Stimulated activated CD4-positive, alpha-beta T cell treated with anti-CD3 and anti-CD28 coated beads, Interleukin-15, amount 100 ng/mL, for 48 hours (primary cell): ENCODE results near the gene AHR.

Source experiments
- DNase-seq, 2 donors: peaks; one replicate each; pipeline ENCODE4 v3.0.0-alpha.2; 2020; ENCODE audit warnings: low read depth in 2 of 2

The AHR gene

GRCh38 chr7:17304926-17305325, 6.5 kb downstream of the AHR start:
- DNase-seq: no peak

GRCh38 chr7:17305387-17306171, 7.1 kb downstream of the AHR start:
- no peak for DNase-seq

- DNase-seq: no peak
Measured at GRCh38 chr7:17307000-17307399, 8.5 kb downstream of the AHR start.

- no peak for DNase-seq
Measured at GRCh38 chr7:17307558-17307957, 9.1 kb downstream of the AHR start.

GRCh38 chr7:17307969-17308648, 9.7 kb downstream of the AHR start:
- no peak for DNase-seq

- no peak for DNase-seq
Measured at GRCh38 chr7:17311194-17311593, 12.7 kb downstream of the AHR start.

GRCh38 chr7:17311952-17312351, 13.5 kb downstream of the AHR start:
- no peak for DNase-seq

- DNase-seq: no peak
Measured at GRCh38 chr7:17312641-17313040, 14.2 kb downstream of the AHR start.

- no peak for DNase-seq
Measured at GRCh38 chr7:17313194-17313593, 14.7 kb downstream of the AHR start.

- no peak for DNase-seq
Measured at GRCh38 chr7:17315974-17316373, 17.5 kb downstream of the AHR start.

- DNase-seq: no peak
Measured at GRCh38 chr7:17318146-17318545, 19.7 kb downstream of the AHR start.

GRCh38 chr7:17319164-17320101, 21.0 kb downstream of the AHR start:
- DNase-seq: no peak

GRCh38 chr7:17320102-17320497, 21.6 kb downstream of the AHR start:
- no peak for DNase-seq

GRCh38 chr7:17320657-17321056, 22.2 kb downstream of the AHR start:
- DNase-seq: no peak

- no peak for DNase-seq
Measured at GRCh38 chr7:17325364-17325763, 26.9 kb downstream of the AHR start.

- DNase-seq: no peak
Measured at GRCh38 chr7:17326378-17326777, 27.9 kb downstream of the AHR start.

GRCh38 chr7:17328641-17329040, 30.2 kb downstream of the AHR start:
- no peak for DNase-seq

GRCh38 chr7:17329440-17329839, 31.0 kb downstream of the AHR start:
- DNase-seq: no peak

GRCh38 chr7:17331891-17332501, 33.5 kb downstream of the AHR start:
- no peak for DNase-seq

GRCh38 chr7:17333221-17333620, 34.8 kb downstream of the AHR start:
- DNase-seq: no peak

GRCh38 chr7:17336168-17336567, 37.7 kb downstream of the AHR start:
- DNase-seq: no peak

- no peak for DNase-seq
Measured at GRCh38 chr7:17339139-17339538, 40.7 kb downstream of the AHR start.
